Endometrial microvascular endothelial cells (primary cell): ENCODE results near the gene HPDL. TPM values are rescaled to one million over a fixed set of nuclear protein-coding genes. Genes with fewer than 3 reads are reported as not detected.

ENCODE experiments used
- total RNA-seq: library from RNA; depleted of rRNA; stranded (reverse); fragments of >200 nt; gene quantifications from one replicate; pipeline ENCODE4 v1.2.3, GENCODE V29; 2015; ENCODE audit errors: inconsistent ontology term

Gene HPDL
- total RNA-seq, 1 donor from 2014 or later: 9.1 TPM

Other genes starting within 250 kb of the HPDL start
- 2.1 TPM for gene ZSWIM5, start 120.3 kb upstream of the HPDL start, total RNA-seq
- gene TOE1, start 13.3 kb downstream of the HPDL start, total RNA-seq: 43.5 TPM
- 15.2 TPM for gene MUTYH, start 13.5 kb downstream of the HPDL start, total RNA-seq
- 0.37 TPM for gene TESK2, start 164.3 kb downstream of the HPDL start, total RNA-seq
- 6.0 TPM for gene CCDC163, start 173.2 kb downstream of the HPDL start, total RNA-seq
- gene MMACHC, start 173.4 kb downstream of the HPDL start, total RNA-seq: 7.4 TPM
- 1,007 TPM for gene PRDX1, start 195.0 kb downstream of the HPDL start, total RNA-seq
- 114 TPM for gene AKR1A1, start 223.9 kb downstream of the HPDL start, total RNA-seq